Measurements from ENCODE around the gene DDX17. TPM values are rescaled to one million over a fixed set of nuclear protein-coding genes. Genes with fewer than 3 reads are reported as not detected.

DDX17 gene
- total and polyA plus RNA-seq, 12 donors, result 184 to 668 (median 430) TPM

- WGBS, 4 donors, result 75 to 85% (median 78%) methylated on average over 21 to 26 of the region's 26 CpGs
- Histone ChIP-seq H3K4me1 (replicated peaks in 1 of 2) (peaks cover 3 to 20% of the 10 kb centered on the region in 2 donors), H3K27me3 (peaks cover 3% of the 10 kb centered on the region), H3K9me3 (replicated peaks in 1 of 3) (no peaks in the 10 kb centered on the region), H3K4me3 (no peak overlapping the region), H3K36me3 (replicated peaks in 1 of 2) (no peaks in the 10 kb centered on the region), H3K27ac (no peak overlapping the region)
- DNase-seq, result no peak
- TF ChIP-seq CTCF (IDR thresholded peaks at IDR 0.05) (no peak), POLR2A (IDR thresholded peaks at IDR 0.05) (no peak)
- intact Hi-C loops (cut with DNase I), result no loop called here
Observed at GRCh38 chr22:38465673-38466490, 40.2 kb downstream of the DDX17 start.

- intact Hi-C loops (cut with DNase I), result no loop called here
- Histone ChIP-seq H3K27ac (no peak overlapping the region), H3K4me3 (no peak overlapping the region), H3K27me3 (peaks cover 3% of the 10 kb centered on the region), H3K4me1 (replicated peaks in 1 of 2) (peaks cover 3 to 20% of the 10 kb centered on the region in 2 donors), H3K9me3 (replicated peaks in 1 of 3) (no peaks in the 10 kb centered on the region), H3K36me3 (replicated peaks in 1 of 2) (no peaks in the 10 kb centered on the region)
- no peak for DNase-seq
- TF ChIP-seq CTCF (IDR thresholded peaks at IDR 0.05) (no peak), POLR2A (IDR thresholded peaks at IDR 0.05) (no peak)
- 65 to 78% (median 74%) methylated on average over 10 of the region's 10 CpGs for WGBS, 4 donors
Observed at GRCh38 chr22:38464992-38465672, 41.0 kb downstream of the DDX17 start.

GRCh38 chr22:38462960-38463784, 42.9 kb downstream of the DDX17 start:
- H3K9me3 ChIP-seq (replicated peaks in 1 of 3), result no peaks in the 10 kb centered on the region
- peak in 1 of 7 donors; percentile 28 for DNase-seq
- no peaks in the 10 kb centered on the region for H3K36me3 ChIP-seq (replicated peaks in 1 of 2)
- peaks cover 3 to 16% of the 10 kb centered on the region in 2 donors for H3K4me1 ChIP-seq (replicated peaks in 1 of 2)
- no peak overlapping the region for H3K4me3 ChIP-seq
- peaks cover 9% of the 10 kb centered on the region for H3K27me3 ChIP-seq
- TF ChIP-seq CTCF (IDR thresholded peaks at IDR 0.05), result no peak
- no peak for TF ChIP-seq POLR2A (IDR thresholded peaks at IDR 0.05)
- intact Hi-C loops (cut with DNase I), result no loop called here
- WGBS, 4 donors, result 49 to 64% (median 54%) methylated on average over 24 to 28 of the region's 28 CpGs
- no peak overlapping the region for H3K27ac ChIP-seq

All from adrenal gland (tissue), 12 donors.